ENCODE data around the gene ILF2.
"Not testable (repeated sequence)": the region's sequence is repeated elsewhere in the genome, so short reads cannot be mapped to it uniquely, and the experiment has no call there.

ILF2 gene

GRCh38 chr1:153649137-153649862, 21.5 kb downstream of the ILF2 start:
- no peak for DNase-seq (ENCODE audit: low read depth in 2 of 2)

GRCh38 chr1:153648000-153648643, 22.7 kb downstream of the ILF2 start:
- DNase-seq (ENCODE audit: low read depth in 2 of 2), result no peak

GRCh38 chr1:153647346-153647714, 23.5 kb downstream of the ILF2 start:
- DNase-seq (ENCODE audit: low read depth in 2 of 2), result no peak

GRCh38 chr1:153646672-153647345, 24.0 kb downstream of the ILF2 start:
- no peak for DNase-seq (ENCODE audit: low read depth in 2 of 2)

- DNase-seq (ENCODE audit: low read depth in 2 of 2), result no peak
Measured at GRCh38 chr1:153643816-153644215, 27.0 kb downstream of the ILF2 start.

GRCh38 chr1:153643100-153643499, 27.7 kb downstream of the ILF2 start:
- no peak for DNase-seq (ENCODE audit: low read depth in 2 of 2)

- no peak for DNase-seq (ENCODE audit: low read depth in 2 of 2)
Measured at GRCh38 chr1:153642161-153642560, 28.6 kb downstream of the ILF2 start.

GRCh38 chr1:153640861-153641260, 29.9 kb downstream of the ILF2 start:
- DNase-seq (ENCODE audit: low read depth in 2 of 2), result no peak

- not testable (repeated sequence) for DNase-seq (ENCODE audit: low read depth in 2 of 2)
Measured at GRCh38 chr1:153640213-153640612, 30.6 kb downstream of the ILF2 start.

GRCh38 chr1:153639280-153639679, 31.5 kb downstream of the ILF2 start:
- DNase-seq (ENCODE audit: low read depth in 2 of 2), result no peak

- DNase-seq (ENCODE audit: low read depth in 2 of 2), result no peak
Measured at GRCh38 chr1:153638261-153638660, 32.5 kb downstream of the ILF2 start.

- DNase-seq (ENCODE audit: low read depth in 2 of 2), result no peak
Measured at GRCh38 chr1:153636312-153636711, 34.5 kb downstream of the ILF2 start.

- no peak for DNase-seq (ENCODE audit: low read depth in 2 of 2)
Measured at GRCh38 chr1:153635872-153636271, 34.9 kb downstream of the ILF2 start.

- peak; percentile 92 to 95 for DNase-seq (ENCODE audit: low read depth in 2 of 2)
Measured at GRCh38 chr1:153633754-153634665, 36.8 kb downstream of the ILF2 start, which contains the start of gene CHTOP. CHTOP (plus strand) TSS chr1:153634066; CDS start chr1:153636589, 2,523 bp downstream.

- no peak for DNase-seq (ENCODE audit: low read depth in 2 of 2)
Measured at GRCh38 chr1:153633161-153633753, 37.5 kb downstream of the ILF2 start.

- DNase-seq (ENCODE audit: low read depth in 2 of 2), result no peak
Measured at GRCh38 chr1:153631047-153632022, 39.5 kb downstream of the ILF2 start.

- no peak for DNase-seq (ENCODE audit: low read depth in 2 of 2)
Measured at GRCh38 chr1:153630384-153630783, 40.4 kb downstream of the ILF2 start.

GRCh38 chr1:153629971-153630370, 40.8 kb downstream of the ILF2 start:
- DNase-seq (ENCODE audit: low read depth in 2 of 2), result no peak

GRCh38 chr1:153629343-153629665, 41.5 kb downstream of the ILF2 start:
- DNase-seq (ENCODE audit: low read depth in 2 of 2), result no peak

GRCh38 chr1:153628638-153629342, 42.0 kb downstream of the ILF2 start:
- DNase-seq (ENCODE audit: low read depth in 2 of 2), result no peak

Data from stimulated activated CD8-positive, alpha-beta memory T cell treated with anti-CD3 and anti-CD28 coated beads, Interleukin-7, amount 100 ng/mL, for 4 hours (primary cell).